Stimulated activated CD4-positive, alpha-beta T cell treated with anti-CD3 and anti-CD28 coated beads, Interleukin-4, amount 100 ng/mL, for 24 hours (primary cell): ENCODE measurements around the gene UBA6.
"Not testable (repeated sequence)": the region's sequence is repeated elsewhere in the genome, so short reads cannot be mapped to it uniquely, and the experiment has no call there.

Experiments used
- DNase-seq: peaks from one replicate; pipeline ENCODE4 v3.0.0-alpha.2; 2020

The UBA6 gene

DNA sequence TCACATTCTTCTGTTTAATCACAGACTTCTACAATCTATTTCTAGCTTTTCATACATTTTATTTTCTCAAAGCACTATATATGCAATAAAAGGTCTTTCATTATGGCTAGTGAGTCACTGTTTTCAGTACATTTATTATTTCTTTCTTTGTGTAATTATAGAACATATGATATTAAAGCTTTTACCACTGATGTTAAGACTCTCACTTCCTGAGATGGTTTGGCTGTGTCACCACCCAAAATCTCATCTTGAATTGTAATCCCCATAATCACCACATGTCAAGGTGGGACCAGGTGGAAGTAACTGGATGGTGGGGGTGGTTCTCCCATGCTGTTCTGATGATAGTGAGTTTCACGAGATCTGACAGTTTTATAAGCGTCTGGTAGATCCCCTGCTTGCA is 41.9 kb downstream of the UBA6 start:
- DNase-seq = no peak

DNA sequence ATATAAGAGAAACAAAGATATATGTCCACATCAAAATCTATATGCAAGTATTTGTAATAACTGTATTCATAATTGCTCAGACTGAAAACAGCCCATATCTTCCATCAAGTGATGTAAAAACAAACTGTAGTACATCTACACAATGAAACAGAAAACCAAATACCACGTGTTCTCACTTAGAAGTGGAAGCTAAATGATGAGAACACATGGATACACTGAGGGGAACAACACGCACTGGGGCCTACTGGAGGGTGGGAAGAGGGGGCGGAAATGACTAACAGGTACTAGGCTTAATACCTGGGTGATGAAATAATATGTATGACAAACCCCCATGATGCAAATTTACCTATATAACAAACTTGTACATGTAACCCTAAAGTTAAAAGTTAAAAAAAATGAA is 42.7 kb downstream of the UBA6 start:
- peak; percentile 55 for DNase-seq

DNA sequence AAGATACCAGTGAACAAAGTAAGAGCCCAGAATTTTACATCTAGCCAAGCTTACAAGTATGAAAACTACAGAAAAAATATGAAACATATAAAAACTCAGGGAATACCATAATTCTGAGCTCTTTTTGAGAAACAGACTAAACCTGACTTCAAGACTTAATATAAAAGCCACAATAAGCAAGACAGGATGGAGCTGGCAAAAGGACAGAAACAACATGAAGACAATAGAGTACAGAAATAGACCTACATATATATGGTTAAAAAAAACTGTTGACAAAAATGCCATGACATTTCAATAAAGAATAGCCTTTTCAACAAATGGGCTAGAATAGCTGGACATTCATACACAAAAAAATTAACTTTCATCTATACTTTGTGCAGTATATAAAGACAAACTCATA is 49.4 kb downstream of the UBA6 start:
- DNase-seq = no peak

DNA sequence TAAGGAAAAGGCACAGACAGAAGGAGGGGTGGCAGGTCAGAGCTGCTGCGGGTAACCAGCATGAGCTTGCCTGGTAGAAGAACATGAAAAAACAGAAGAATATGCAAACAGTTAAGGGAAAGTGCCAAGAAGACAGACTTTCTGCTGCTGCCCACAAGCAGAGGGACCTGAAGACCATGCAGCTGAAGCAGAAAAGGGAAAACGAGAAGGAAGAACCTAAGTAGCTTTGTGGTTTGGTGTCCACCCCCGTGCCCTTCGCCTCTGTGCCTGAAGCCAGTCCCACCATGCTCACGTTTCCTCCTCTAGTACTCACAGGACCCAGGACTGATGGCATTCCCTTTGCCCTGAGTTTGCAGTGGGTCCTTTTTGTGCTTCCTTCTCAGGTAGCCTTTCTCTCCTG is 62.8 kb downstream of the UBA6 start:
- DNase-seq = no peak

DNA sequence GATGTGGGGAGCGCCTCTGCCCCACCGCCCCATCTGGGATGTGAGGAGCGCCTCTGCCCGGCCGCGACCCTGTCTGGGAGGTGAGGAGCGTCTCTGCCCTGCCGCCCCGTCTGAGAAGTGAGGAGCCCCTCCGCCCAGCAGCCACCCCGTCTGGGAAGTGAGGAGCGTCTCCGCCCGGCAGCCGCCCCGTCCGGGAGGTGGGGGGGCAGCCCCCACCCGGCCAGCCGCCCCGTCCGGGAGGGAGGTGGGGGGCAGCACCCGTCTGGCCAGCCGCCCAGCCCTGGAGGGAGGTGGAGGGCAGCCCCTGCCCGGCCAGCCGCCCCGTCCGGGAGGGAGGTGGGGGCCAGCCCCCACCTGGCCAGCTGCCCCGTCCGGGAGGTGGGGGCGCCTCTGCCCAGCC is 64.0 kb downstream of the UBA6 start:
- not testable (repeated sequence) for DNase-seq

DNA sequence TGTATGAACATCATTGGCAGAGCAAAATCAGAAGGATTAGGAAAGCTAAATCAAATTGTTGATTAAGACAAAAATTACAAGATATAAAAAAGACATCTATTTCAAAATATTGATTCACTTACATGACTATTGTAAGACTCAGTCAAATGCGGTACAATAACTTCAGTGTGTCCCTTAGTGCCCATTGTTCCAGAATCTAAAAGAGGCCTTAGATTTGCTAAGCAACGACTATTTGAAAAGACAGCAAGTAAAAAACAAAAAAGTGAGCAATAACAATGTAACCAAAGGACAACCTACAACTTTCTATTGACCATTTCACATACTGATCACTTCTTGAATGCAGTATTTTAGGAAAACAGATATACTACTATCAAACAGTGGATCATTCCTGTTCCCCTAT is 65.6 kb downstream of the UBA6 start:
- DNase-seq = no peak

DNA sequence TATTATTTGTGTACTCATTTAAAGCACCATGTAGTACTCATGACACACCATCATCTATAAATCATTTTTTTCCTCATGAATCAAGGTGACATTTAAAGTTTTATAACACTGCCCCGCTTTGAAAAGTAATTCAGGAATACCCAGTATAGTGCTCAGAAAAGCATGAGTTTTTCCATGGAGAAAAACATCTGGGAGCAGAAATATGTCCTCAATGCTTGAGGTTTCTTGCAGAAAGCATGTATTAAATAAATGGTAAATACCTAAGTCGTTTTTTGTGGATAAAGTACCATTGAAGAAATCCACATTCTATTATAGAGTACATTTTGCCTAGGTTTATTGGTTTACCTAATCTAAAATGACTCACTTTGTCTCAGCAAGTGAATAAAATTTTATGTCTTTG is 66.2 kb downstream of the UBA6 start:
- no peak for DNase-seq

DNA sequence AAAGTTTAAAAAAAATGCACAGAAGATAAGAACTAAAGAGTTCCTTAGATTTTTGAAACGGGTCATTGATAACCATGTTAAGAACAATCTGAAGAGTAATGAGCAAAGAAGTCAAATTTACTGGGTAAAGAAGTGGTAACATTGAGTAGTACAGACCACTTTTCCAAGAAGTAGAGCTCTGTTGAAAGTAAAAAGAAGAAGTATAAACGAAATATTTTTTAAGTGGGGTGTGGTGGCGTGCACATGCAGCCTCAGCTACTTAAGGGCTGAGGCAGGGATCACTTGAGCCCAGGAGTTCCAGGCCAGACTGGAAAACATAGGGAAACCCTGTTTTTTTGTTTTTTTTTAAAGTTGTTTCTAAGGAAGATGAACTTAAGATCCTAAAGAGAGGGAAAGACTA is 68.5 kb downstream of the UBA6 start:
- DNase-seq = no peak

DNA sequence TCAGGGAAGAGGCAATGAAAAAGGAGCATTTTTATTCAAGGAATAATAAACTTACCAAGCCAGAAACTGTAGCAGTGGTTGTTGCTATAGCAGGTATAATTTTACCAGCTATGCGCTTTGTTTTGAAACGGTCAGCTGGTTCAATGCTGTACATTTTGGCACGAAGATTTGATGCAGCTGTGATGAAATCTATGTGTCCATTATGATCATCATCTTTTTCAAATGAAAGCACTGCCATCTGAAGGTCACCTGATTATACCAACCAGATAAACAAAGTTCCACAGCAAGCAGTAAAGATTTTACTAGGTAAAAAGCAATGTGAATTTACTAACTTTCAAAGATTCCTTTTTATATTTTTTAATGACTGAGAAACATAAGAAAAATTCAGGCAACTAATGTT is 76.0 kb downstream of the UBA6 start:
- no peak for DNase-seq

DNA sequence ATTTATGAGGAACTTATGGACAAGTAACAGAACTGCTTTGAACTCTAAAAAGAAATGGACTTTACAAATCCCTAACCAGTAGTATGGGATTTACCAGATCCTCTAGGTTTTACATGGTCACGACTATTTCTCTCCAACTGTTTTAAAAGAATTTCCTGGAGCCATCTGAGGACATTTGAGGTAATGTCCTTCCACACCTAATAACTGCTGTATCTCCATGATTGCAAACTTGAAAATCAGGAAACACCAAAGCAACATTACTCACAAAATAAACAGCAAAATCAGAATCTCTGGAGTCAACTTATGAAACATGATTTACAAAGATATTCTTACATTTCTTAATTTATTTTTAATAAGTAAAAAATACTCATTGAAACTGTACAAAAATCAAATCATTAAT is 84.5 kb downstream of the UBA6 start:
- DNase-seq = no peak

DNA sequence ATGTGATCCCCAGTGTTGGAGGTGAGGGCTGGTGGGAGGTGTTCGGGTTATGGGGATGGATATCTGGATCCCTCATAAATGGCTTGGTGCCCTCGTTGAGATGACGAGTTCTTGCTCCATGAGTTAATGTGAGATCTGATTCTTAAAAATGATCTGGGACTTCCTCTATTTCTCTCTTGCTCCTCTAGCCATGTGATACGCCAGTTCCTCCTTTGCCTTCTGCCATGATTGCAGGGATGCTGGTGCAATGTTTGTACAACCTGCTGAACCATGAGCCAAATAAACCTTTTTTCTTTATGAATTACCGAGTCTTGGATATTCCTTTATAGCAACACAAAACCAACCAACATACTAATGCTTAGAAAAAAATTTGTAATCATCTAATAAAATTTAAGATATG is 85.8 kb downstream of the UBA6 start:
- DNase-seq = no peak

DNA sequence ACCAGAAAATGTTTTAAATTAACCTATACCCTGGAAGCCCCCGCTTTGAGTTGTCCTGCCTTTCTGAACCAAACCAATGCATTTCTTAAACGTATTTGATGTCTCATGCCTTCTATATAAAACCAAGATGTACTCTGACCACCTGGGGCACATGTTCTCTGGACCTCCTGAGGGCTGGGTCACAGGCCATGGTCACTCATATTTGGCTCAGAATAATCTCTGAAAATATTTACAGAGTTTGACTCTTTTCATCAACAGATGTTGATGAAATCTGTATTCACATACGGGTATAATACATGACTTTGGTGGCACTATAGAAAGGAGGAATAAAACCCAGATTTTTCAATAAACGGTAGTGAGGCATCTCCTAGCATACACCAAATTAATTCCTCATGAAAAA is 86.8 kb downstream of the UBA6 start:
- no peak for DNase-seq

DNA sequence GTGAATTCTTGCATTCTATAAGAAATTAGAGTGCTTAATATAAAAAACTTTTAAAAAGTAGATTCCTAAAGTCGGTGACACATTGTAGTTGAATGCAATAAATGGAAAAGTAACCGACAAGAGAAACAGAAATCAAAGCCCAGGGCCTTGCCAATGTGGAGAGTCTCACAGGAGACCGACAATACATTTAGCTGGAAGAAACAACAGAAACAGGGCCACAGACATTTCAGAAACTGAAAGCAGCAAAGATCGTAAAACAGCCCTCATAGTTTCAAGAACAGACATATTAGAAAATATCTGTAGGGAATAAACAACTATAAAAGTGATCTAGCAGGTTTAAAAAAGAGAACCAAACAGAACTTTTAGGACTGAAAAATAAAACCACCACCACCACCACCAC is 92.9 kb downstream of the UBA6 start:
- DNase-seq = no peak

DNA sequence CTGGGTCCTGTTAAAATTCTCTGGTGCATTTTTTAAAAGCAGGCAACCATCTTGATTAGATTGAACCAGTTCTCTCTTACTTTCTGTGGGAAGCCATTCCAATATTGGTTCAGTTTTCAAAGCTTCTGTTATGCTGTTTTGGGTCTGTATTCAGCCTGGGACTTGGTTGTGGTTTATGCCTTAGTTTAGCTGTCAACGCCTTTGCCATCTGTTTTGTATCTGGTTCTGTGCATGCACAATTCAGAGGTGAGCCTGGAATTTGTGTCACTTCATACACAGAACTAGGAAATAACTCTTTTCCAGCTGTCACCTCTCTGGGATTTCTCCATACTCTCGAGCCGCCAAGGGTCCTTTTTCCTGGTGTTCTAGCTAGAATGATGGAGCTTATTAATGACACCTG is 96.2 kb downstream of the UBA6 start:
- DNase-seq = no peak

DNA sequence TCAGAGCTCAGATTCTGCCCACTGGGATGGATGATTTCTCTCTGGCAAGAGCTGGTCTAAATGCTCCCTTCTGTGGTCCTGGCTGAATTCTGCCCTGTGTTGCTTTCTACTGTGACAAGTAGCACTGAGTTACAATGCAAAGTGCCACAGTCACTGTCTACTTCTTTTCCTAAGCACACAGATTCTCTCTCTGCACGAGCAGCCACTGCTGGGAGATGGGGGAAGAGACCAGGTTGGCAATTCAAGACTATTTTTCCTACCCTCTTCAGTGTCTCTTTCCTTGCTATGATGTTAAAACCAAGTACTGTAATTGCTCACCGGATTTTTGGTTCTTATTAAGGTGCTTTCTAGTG is 97.0 kb downstream of the UBA6 start:
- no peak for DNase-seq

DNA sequence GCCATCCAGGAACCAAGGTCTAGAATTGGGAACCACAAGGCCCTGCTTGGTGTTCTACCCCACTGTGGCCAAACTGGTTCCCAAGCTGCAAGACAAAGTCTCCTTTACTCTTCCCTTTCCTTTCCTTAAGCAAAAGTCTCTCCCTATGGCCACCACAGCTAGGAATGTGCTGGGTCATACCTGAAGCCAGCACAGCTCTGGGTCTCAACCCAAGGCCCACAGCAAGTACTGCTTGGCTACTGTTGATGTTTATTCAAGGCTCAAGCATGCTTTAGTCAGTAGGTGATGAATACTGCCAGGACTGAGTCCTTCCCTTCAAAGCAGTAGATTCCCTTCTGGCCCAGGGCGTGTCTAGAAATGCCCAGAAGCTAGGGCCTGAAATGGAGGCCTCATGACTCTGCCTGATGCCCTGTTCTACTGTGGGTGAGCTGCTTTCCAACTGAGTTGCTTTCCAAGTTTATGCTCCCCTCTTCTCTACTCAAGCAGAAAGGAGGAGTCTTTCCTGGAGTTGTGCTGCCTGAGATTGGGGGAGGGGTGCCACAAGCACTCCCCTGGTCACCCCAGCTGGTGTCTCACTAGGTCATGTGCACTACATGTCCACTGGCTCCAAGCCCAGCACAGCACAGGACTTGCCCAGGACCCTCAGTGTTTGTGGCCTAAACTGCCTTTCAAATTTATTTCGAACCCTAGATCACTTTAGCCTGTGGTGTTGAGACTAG is 97.5 kb downstream of the UBA6 start:
- no peak for DNase-seq

DNA sequence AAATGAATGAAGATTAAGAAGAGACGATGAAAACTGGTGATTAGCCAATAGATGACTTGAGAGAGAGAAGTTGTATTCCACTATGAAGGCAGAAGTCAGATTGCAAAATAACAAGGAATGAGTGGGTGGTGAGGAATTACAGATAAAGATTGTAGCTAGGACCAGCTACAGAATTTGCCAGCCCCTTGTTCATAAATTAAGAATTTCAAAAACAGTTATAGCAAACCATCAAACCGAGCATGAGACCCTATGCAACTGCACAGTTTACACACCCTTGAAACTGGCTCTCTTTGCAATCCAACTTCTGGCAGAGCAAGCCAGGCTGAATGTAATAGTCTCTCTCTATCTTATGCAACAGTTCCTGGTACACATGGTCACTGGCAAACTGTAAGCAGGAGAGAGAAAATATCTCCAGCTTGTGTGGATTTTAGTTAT is 107.2 kb downstream of the UBA6 start:
- no peak for DNase-seq

DNA sequence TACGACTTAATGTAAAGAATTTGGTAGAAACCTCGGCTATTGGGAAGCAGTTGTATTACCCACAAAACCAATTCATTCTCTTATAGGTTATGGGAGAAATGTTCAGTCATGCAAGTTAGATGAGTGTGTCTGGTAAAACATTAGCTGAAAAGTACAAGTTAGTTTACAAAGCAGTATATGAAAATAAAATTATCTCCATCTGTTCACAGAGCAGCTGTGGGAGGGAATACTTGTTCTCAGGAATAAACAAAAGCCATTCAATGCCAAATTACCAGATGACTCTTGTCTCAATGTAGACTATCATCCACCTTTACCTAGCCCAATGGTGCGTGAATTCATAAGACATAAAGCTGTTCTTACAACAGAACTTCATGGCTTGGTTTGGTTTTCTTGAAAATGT is 113.8 kb downstream of the UBA6 start:
- DNase-seq = no peak

DNA sequence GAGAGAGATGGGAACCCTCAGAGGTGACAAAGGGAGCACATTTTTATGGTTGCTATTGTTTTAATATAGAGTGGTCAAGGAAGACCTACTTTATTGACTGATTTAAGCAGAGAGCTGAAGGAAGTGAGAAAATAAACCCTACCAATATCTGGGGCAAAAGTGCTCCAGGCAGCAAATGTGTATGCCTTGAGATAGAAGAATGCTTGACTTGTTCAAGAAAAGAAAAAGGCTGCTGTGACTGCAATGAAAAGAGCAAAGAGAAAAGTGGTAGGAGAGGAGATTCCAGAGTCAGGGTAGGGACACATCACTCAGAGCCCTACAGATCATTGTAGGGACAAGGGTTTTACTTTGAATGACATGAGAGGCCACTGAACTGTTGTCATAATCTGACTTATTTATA is 116.5 kb downstream of the UBA6 start:
- no peak for DNase-seq

DNA sequence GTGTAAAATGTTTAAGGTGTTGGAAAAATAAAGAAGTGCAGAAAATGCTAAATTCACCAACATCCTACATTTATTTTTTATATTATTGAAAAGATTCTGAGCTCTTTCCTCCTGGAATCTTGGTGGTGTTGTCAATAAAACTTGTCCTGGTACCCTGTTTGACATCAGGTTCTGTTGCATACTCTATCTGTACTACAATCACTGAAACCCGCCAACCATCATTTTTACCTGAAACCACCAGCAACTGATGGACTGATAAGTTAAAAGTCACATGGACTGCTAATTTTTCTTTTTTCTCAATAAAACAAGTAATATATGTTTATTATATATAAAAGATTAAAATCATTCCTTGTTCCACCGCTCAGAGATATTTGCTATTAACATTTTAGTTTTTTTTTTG is 119.0 kb downstream of the UBA6 start:
- no peak for DNase-seq

DNA sequence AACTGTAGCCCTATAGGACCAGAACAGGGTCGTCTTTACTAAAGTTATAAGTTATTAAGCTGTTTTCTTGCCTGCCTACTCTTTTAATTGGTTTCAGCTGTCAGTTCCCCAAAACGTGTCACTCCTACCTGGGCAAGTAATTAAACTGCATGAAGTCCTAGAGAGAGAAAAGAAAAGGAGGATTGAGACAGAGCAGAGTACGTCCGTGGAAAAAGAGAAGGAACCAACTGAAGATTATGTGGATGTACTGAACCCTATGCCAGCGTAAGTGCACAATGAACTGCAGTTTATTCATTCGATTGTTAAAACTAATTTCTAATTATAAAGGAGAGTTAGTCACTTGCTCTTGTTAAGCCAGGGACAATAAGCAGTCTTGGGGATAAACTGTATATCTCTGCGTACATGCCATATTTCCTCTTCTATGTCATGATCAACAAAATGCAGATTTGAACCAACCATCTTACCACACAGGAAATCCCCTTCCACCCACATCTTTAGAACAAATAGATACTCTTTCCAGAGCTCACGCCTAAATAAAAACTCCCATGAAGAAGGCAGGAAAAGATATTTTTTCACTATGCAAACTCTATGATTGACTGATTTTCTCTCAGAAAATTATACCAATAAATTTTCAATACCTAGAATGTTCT is 119.6 kb downstream of the UBA6 start:
- DNase-seq = peak; percentile 18

DNA sequence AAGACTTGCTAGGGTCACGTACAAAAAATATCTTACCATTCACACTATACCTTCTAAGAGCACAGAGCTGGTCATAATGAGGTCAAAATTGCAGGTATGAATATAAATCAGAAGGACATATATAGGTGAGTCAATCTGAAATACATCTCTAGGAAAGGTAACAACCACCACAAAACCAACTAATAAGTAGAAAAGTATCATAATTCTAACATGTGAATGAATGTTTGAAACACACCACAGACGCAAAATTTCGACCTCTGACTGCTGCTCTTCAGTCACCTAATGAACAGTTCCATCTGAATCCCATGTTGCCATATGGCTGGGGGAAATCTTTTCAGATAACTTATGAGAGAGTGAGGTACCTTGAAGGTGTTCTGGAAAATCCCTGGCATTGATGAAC is 120.4 kb downstream of the UBA6 start:
- no peak for DNase-seq

DNA sequence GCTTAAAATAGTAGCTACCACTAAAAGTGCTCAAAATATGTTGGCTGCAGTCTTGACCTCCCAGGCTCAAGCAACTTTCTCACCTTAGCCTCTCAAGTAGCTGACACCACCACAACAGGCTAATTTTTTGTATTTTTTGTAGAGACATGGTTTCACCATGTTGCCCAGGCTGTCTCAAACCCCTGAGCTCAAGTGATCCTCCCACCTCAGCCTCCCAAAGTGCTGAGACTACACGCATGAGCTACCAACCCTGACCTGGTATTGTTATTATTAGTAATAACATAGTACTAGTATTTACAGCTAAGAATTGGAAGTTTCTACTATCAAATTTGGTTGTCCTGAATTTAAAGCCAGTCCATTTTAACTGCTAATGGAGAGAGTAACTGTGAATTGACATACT is 124.4 kb downstream of the UBA6 start:
- DNase-seq = no peak

DNA sequence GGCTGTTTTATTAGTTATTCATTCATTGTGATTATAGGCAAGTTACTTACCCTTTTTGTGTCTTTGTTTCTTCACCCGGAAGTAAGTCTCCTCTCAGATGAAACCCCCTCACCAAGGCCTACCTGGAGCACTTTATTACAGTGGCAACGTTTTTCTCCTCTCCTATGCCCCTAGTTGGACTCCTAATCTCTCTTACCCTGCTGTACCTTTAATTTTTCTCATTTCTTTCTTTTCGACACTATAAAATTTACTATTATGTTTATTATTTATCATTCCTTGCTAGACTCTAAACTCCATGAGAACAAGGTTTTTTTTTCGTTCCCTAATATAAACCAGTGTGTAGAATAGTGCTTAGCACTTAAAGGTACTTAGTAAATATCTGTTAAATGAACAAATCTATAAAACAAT is 124.9 kb downstream of the UBA6 start:
- no peak for DNase-seq
